GM12878 (cell line): ENCODE data around the gene EBI3. TPM values are rescaled to one million over a fixed set of nuclear protein-coding genes. Genes with fewer than 3 reads are reported as not detected.

Experiments
- ATAC-seq: fragments of 200-7000 bp; cut with Tn5 transposase; 3 replicates; pipeline ENCODE4 v1.9.1; 2020; ENCODE audit warnings: mild to moderate bottlenecking, moderate library complexity
- BruUV-seq: library from RNA; stranded (reverse); fragments of 400-500 nt; replicated peaks from 2 replicates; lab custom pipeline; 2021; lab: Mats Ljungman, UMichigan
- CTCF ChIA-PET: fragments of 300-600 bp; sonication (Branson Sonifier 250); formaldehyde crosslinking; extraction: SDS; loops from one replicate; lab custom pipeline; 2021; ENCODE audit warnings: inconsistent platforms; lab: Yijun Ruan, JAX
- POLR2A ChIA-PET: fragments of 350-600 bp; formaldehyde crosslinking; extraction: SDS; loops from one replicate; lab custom pipeline; 2021; ENCODE audit warnings: inconsistent platforms; lab: Charles Lee
- RAD21 ChIA-PET: fragments of 300-600 bp; sonication (Branson Sonifier 250); formaldehyde crosslinking; loops from one replicate; lab custom pipeline; 2023; ENCODE audit warnings: antibody characterized with exemption; ENCODE audit not compliant: unreplicated experiment; lab: Charles Lee
- SMC1A ChIA-PET: fragments of 300-600 bp; sonication (Branson Sonifier 250); formaldehyde crosslinking; loops from one replicate; lab custom pipeline; 2023; ENCODE audit not compliant: unreplicated experiment, uncharacterized antibody; lab: Charles Lee
- DNase-seq: peaks from one replicate; pipeline ENCODE4 v3.0.0-alpha.2; 2011; ENCODE audit warnings: low read depth, low spot score
- FAIRE-seq: peaks from 3 replicates; lab custom pipeline; 2011; peaks lifted over from hg19 to GRCh38; lab: Jason Lieb, UNC
- H2AFZ ChIP-seq: 2 replicates; pipeline ENCODE4 v1.6.0; 2011; ENCODE audit warnings: low read depth, low read length, control low read depth; ENCODE audit not compliant: control insufficient read depth
- H3K27ac ChIP-seq: 2 replicates; pipeline ENCODE4 v1.5.1; 2011; ENCODE audit warnings: control low read depth; ENCODE audit not compliant: control insufficient read depth, insufficient read depth
- H3K27me3 ChIP-seq, 2 experiments: replicated peaks in 1 of 2; 2 replicates each; pipeline versions ENCODE4 v1.6.0 to v1.6.1; 2011; ENCODE audit warnings: low read length in 1 of 2; ENCODE audit not compliant: control insufficient read depth in 2 of 2, insufficient read depth in 2 of 2
- H3K36me3 ChIP-seq, 2 experiments: 2 replicates each; pipeline ENCODE4 v1.5.1; 2011; ENCODE audit warnings: low read length in 1 of 2; ENCODE audit not compliant: control insufficient read depth in 2 of 2, insufficient read depth in 2 of 2
- H3K4me1 ChIP-seq: 2 replicates; pipeline ENCODE4 v1.6.1; 2011; ENCODE audit warnings: mild to moderate bottlenecking, low read length, moderate library complexity, mixed read lengths; ENCODE audit not compliant: control insufficient read depth, insufficient read depth
- H3K4me2 ChIP-seq: 2 replicates; pipeline ENCODE4 v1.6.0; 2011; ENCODE audit warnings: control low read depth; ENCODE audit not compliant: control insufficient read depth, insufficient read depth
- H3K4me3 ChIP-seq: fragments of 200-600 bp; sonication (generic); 2 replicates; pipeline ENCODE4 v1.5.1; 2016
- H3K79me2 ChIP-seq: 2 replicates; pipeline ENCODE4 v1.6.0; 2011; ENCODE audit warnings: low read length; ENCODE audit not compliant: control insufficient read depth, insufficient read depth
- H3K9ac ChIP-seq: 2 replicates; pipeline ENCODE4 v1.8.0; 2011; ENCODE audit warnings: low read length, control low read depth, mixed read lengths; ENCODE audit not compliant: control insufficient read depth, insufficient read depth
- H3K9me3 ChIP-seq: replicated peaks from 3 replicates; pipeline ENCODE4 v1.5.1; 2011; ENCODE audit warnings: mild to moderate bottlenecking, low read length; ENCODE audit not compliant: control insufficient read depth, insufficient read depth
- H4K20me1 ChIP-seq: 2 replicates; pipeline ENCODE4 v1.6.0; 2011; ENCODE audit not compliant: control insufficient read depth, insufficient read depth
- BHLHE40 ChIP-seq, 2 experiments: fragments of 450-650 bp in 1 of 2; IDR thresholded peaks; 2 replicates each; pipeline ENCODE4 v1.6.1; 2011 to 2017; ENCODE audit warnings: low read depth in 2 of 2, borderline replicate concordance in 1 of 2, improper control_type of control experiment in 1 of 2, low read length in 1 of 2, mild to moderate bottlenecking in 1 of 2
- MTA2 ChIP-seq: fragments of 450-650 bp; IDR thresholded peaks from 2 replicates; pipeline ENCODE4 v1.6.1; 2016; ENCODE audit warnings: low read depth, mild to moderate bottlenecking, moderate library complexity
- NBN ChIP-seq: fragments of 450-650 bp; IDR thresholded peaks from 2 replicates; pipeline ENCODE4 v1.6.1; 2016
- NFYB ChIP-seq: IDR thresholded peaks from 2 replicates; pipeline ENCODE4 v1.6.1; 2011; ENCODE audit warnings: low read depth, mild to moderate bottlenecking, low read length, improper control_type of control experiment, moderate library complexity; ENCODE audit not compliant: insufficient read depth
- PBX3 ChIP-seq: IDR thresholded peaks from 2 replicates; pipeline ENCODE4 v1.6.1; 2011; ENCODE audit warnings: mild to moderate bottlenecking, low read depth, low read length, moderate library complexity; ENCODE audit not compliant: insufficient replicate concordance
- POLR2A ChIP-seq: IDR thresholded peaks from 2 replicates; pipeline ENCODE4 v1.6.1; 2011; ENCODE audit warnings: low read depth, mild to moderate bottlenecking, low read length
- RAD21 ChIP-seq: IDR thresholded peaks from 2 replicates; pipeline ENCODE4 v1.6.1; 2011; ENCODE audit warnings: mild to moderate bottlenecking, low read depth, low read length, moderate library complexity; ENCODE audit not compliant: insufficient read depth
- RBBP5 ChIP-seq: fragments of 200-600 bp; sonication (generic); conservative IDR thresholded peaks from 2 replicates; pipeline ENCODE4 v1.6.1; 2016
- RCOR1 ChIP-seq: conservative IDR thresholded peaks from 2 replicates; pipeline ENCODE4 v1.6.1; 2012; ENCODE audit warnings: low read depth, low read length, improper control_type of control experiment
- RUNX3 ChIP-seq: IDR thresholded peaks from 2 replicates; pipeline ENCODE4 v1.6.1; 2012; ENCODE audit warnings: low read length, inconsistent platforms
- SMARCA5 ChIP-seq: fragments of 450-650 bp; IDR thresholded peaks from 2 replicates; pipeline ENCODE4 v1.6.1; 2017; ENCODE audit warnings: mild to moderate bottlenecking
- SUZ12 ChIP-seq: fragments of 200-600 bp; sonication (generic); IDR thresholded peaks from one replicate; pipeline ENCODE4 v1.6.1; 2018; ENCODE audit warnings: antibody characterized with exemption, mild to moderate bottlenecking; ENCODE audit not compliant: unreplicated experiment
- YY1 ChIP-seq: IDR thresholded peaks from 2 replicates; pipeline ENCODE4 v1.6.1; 2011; ENCODE audit warnings: low read depth, mild to moderate bottlenecking, low read length
- WGBS: methylation state at CpG from one replicate; pipeline ENCODE4 v1.1.6; 2016; ENCODE audit warnings: low lambda C conversion rate; ENCODE audit not compliant: insufficient replicate concordance, insufficient coverage; ENCODE audit errors: missing lambda C conversion rate; 5-methylcytosine and 5-hydroxymethylcytosine counted together
- in situ Hi-C: fragments of 300-500 bp; cut with MboI; formaldehyde crosslinking; loops from 9 replicates; pipeline ENCODE4 v1.14.3; 2018; ENCODE audit warnings: mixed read lengths
- intact Hi-C: fragments of 100-400 bp; cut with micrococcal nuclease; formaldehyde crosslinking; loops from one replicate; pipeline ENCODE4 v1.14.2; 2022; ENCODE audit not compliant: unreplicated experiment
- polyA plus RNA-seq, 11 experiments: library from polyadenylated mRNA; depleted of rRNA in 4 of 11; unstranded in 6 of 11; stranded (reverse) in 5 of 11; fragments of >200 nt; fragmentation: Nextera tagmentation in 4 of 11; fragmentation: Illumina TruSeq in 1 of 11; extraction: Ambion mirVana in 4 of 11; extraction: Trizol in 1 of 11; gene quantifications; 1 replicate in 1 of 11; 2 replicates in 10 of 11; pipeline versions ENCODE4 v1.2.1 to v1.2.3, GENCODE V29; 2011 to 2016; ENCODE audit warnings: inconsistent platforms in 2 of 11, missing spikeins in 2 of 11, low read depth in 1 of 11
- total RNA-seq, 4 experiments: library from RNA; depleted of rRNA in 3 of 4; stranded (reverse); fragments of >200 nt in 3 of 4; fragmentation: Illumina TruSeq in 1 of 4; extraction: Trizol in 1 of 4; gene quantifications; 2 replicates each; pipeline versions ENCODE4 v1.2.1 to v1.2.3, GENCODE V29; 2013 to 2021
- TF ChIP-seq, protein P1 (sequence below), 3 experiments: IDR thresholded peaks in 2 of 3; conservative IDR thresholded peaks in 1 of 3; 2 replicates each; pipeline ENCODE4 v1.5.1; 2011; ENCODE audit warnings: low read depth in 3 of 3, low read length in 3 of 3, mild to moderate bottlenecking in 3 of 3, control low read depth in 2 of 3, moderate library complexity in 2 of 3, inconsistent platforms in 1 of 3, mixed read lengths in 1 of 3; ENCODE audit not compliant: control insufficient read depth in 2 of 3, insufficient read depth in 1 of 3; ENCODE audit errors: extremely low read depth in 1 of 3
- TF ChIP-seq, protein P2 (sequence below): fragments of 450-650 bp; IDR thresholded peaks from 2 replicates; pipeline ENCODE4 v1.6.1; 2017; ENCODE audit warnings: mild to moderate bottlenecking, moderate library complexity

EBI3 gene
- total and polyA plus RNA-seq, 10 of the 15 experiments (the other 5 are each of a cell fraction or from before 2014, with no cell fraction given) = 22.0 to 288 (median 186) TPM

GRCh38 chr19:4267101-4267900, 38.0 kb downstream of the EBI3 start:
- H3K9ac ChIP-seq = no peak overlapping the region
- no peak overlapping the region for H2AFZ ChIP-seq
- CTCF ChIA-PET = interaction anchor here (0.6 to 5.4 kb wide), 39 partner anchors 10 to 373 kb away, joined by 3 to 78 read pairs (median 4); partner anchors contain the start of genes CHAF1A, EBI3, HDGFL2 and MPND
- no peaks in the 10 kb centered on the region for H3K27me3 ChIP-seq
- no peaks in the 10 kb centered on the region; the same call in 1 of the 2 replicates for H3K4me1 ChIP-seq
- H3K27ac ChIP-seq = no peak overlapping the region
- H3K9me3 ChIP-seq = peaks cover 2% of the 10 kb centered on the region; the same call in 1 of the 3 replicates
- no peak overlapping the region for H3K4me3 ChIP-seq
- in situ Hi-C loops (loop anchor here (5.0 kb wide), 1 partner anchor 85 kb away; no protein-coding TSS in a partner anchor), intact Hi-C loops (loop anchor here (1.0 to 5.0 kb wide), 3 partner anchors 85 to 258 kb away; partner anchors contain the start of genes CHAF1A and SH3GL1)
- 27% methylated on average over 18 of the region's 21 CpGs for WGBS
- ATAC-seq (peak; percentile 92), FAIRE-seq (no peak), DNase-seq (no peak)
- no peaks in the 10 kb centered on the region for H4K20me1 ChIP-seq
- BruUV-seq = no TSS peak
- H3K79me2 ChIP-seq = no peaks in the 10 kb centered on the region
- RAD21 ChIA-PET = interaction anchor here (0.9 to 2.8 kb wide), 8 partner anchors 76 to 259 kb away, joined by 3 to 10 read pairs (median 6); partner anchors contain the start of genes CHAF1A and MPND
- H3K36me3 ChIP-seq = peaks cover 18 to 20% of the 10 kb centered on the region in 2 experiments
- POLR2A ChIA-PET = interaction anchor here (0.9 kb wide), 1 partner anchor 75 kb away, joined by 3 read pairs; no protein-coding TSS in a partner anchor
- no peak overlapping the region for H3K4me2 ChIP-seq
- SMC1A ChIA-PET = interaction anchor here (0.6 to 2.6 kb wide), 6 partner anchors 33 to 258 kb away, joined by 3 to 12 read pairs (median 4); no protein-coding TSS in a partner anchor
- peak; percentile 80 for TF ChIP-seq RAD21
- 0 out of 4 replicates have a peak, but pooled peaks of 1 of the 2 experiments have one; percentile 6 for TF ChIP-seq BHLHE40 (IDR thresholded peaks at IDR 0.05; ENCODE audit: borderline replicate concordance in 1 of 2, low read depth in 2 of 2, low read length in 1 of 2)
- TF ChIP-seq RBBP5 = no peak
- peak; percentile 31; the same call in 1 of the 2 replicates for TF ChIP-seq RUNX3
- no peak for TF ChIP-seq NFYB
- TF ChIP-seq PBX3 = no peak
- 0 out of 2 replicates have a peak, but pooled peaks have one; percentile 34 for TF ChIP-seq POLR2A
- TF ChIP-seq, protein P1, sequence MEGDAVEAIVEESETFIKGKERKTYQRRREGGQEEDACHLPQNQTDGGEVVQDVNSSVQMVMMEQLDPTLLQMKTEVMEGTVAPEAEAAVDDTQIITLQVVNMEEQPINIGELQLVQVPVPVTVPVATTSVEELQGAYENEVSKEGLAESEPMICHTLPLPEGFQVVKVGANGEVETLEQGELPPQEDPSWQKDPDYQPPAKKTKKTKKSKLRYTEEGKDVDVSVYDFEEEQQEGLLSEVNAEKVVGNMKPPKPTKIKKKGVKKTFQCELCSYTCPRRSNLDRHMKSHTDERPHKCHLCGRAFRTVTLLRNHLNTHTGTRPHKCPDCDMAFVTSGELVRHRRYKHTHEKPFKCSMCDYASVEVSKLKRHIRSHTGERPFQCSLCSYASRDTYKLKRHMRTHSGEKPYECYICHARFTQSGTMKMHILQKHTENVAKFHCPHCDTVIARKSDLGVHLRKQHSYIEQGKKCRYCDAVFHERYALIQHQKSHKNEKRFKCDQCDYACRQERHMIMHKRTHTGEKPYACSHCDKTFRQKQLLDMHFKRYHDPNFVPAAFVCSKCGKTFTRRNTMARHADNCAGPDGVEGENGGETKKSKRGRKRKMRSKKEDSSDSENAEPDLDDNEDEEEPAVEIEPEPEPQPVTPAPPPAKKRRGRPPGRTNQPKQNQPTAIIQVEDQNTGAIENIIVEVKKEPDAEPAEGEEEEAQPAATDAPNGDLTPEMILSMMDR (IDR thresholded peaks at IDR 0.05 in 2 of 3, conservative IDR thresholded peaks at IDR 0.05 in 1 of 3; ENCODE audit: control insufficient read depth in 2 of 3, extremely low read depth in 1 of 3, insufficient read depth in 1 of 3, low read depth in 3 of 3, low read length in 3 of 3) = peak; percentile 64 to 80 (median 73)
- no peak for TF ChIP-seq MTA2
- no peak for TF ChIP-seq RCOR1
- TF ChIP-seq, protein P2, sequence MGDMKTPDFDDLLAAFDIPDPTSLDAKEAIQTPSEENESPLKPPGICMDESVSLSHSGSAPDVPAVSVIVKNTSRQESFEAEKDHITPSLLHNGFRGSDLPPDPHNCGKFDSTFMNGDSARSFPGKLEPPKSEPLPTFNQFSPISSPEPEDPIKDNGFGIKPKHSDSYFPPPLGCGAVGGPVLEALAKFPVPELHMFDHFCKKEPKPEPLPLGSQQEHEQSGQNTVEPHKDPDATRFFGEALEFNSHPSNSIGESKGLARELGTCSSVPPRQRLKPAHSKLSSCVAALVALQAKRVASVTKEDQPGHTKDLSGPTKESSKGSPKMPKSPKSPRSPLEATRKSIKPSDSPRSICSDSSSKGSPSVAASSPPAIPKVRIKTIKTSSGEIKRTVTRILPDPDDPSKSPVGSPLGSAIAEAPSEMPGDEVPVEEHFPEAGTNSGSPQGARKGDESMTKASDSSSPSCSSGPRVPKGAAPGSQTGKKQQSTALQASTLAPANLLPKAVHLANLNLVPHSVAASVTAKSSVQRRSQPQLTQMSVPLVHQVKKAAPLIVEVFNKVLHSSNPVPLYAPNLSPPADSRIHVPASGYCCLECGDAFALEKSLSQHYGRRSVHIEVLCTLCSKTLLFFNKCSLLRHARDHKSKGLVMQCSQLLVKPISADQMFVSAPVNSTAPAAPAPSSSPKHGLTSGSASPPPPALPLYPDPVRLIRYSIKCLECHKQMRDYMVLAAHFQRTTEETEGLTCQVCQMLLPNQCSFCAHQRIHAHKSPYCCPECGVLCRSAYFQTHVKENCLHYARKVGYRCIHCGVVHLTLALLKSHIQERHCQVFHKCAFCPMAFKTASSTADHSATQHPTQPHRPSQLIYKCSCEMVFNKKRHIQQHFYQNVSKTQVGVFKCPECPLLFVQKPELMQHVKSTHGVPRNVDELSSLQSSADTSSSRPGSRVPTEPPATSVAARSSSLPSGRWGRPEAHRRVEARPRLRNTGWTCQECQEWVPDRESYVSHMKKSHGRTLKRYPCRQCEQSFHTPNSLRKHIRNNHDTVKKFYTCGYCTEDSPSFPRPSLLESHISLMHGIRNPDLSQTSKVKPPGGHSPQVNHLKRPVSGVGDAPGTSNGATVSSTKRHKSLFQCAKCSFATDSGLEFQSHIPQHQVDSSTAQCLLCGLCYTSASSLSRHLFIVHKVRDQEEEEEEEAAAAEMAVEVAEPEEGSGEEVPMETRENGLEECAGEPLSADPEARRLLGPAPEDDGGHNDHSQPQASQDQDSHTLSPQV = no peak
- 0 out of 2 replicates have a peak, but pooled peaks have one; percentile 13 for TF ChIP-seq NBN
- 0 out of 2 replicates have a peak, but pooled peaks have one; percentile 23 for TF ChIP-seq YY1
- peak; percentile 91 for TF ChIP-seq SMARCA5
- TF ChIP-seq SUZ12 = no peak
